CD8-positive, alpha-beta memory T cell (primary cell): Measurements from ENCODE around the gene TSPAN18. TPM values are rescaled to one million over a fixed set of nuclear protein-coding genes. Genes with fewer than 3 reads are reported as not detected.
A peak's percentile ranks its signal among the peaks of the same experiment; 100 is the strongest.

ENCODE experiments used
- CTCF ChIA-PET: fragments of 350-600 bp; sonication (Branson Sonifier 250); formaldehyde crosslinking; loops from one replicate; lab custom pipeline; 2021; ENCODE audit warnings: antibody characterized with exemption; lab: Charles Lee
- POLR2A ChIA-PET: fragments of 350-600 bp; sonication (Branson Sonifier 250); formaldehyde crosslinking; loops from one replicate; lab custom pipeline; 2021; ENCODE audit warnings: antibody characterized with exemption; lab: Charles Lee
- DNase-seq, 5 donors: peaks; one replicate each; pipeline versions ENCODE4 v3.0.0 to v3.0.0-alpha.2; 2020 to 2022; ENCODE audit warnings: mixed read lengths in 1 of 5
- H3K27ac ChIP-seq: one replicate; pipeline ENCODE4 v1.7.0; 2013; ENCODE audit warnings: low read depth, mild to moderate bottlenecking, low read length, moderate library complexity
- H3K27me3 ChIP-seq: 2 replicates; pipeline ENCODE4 v1.7.0; 2013; ENCODE audit warnings: low read length, mild to moderate bottlenecking; ENCODE audit not compliant: insufficient read depth, poor library complexity, severe bottlenecking
- H3K36me3 ChIP-seq: 2 replicates; pipeline ENCODE4 v1.7.0; 2013; ENCODE audit warnings: mild to moderate bottlenecking, low read length, moderate library complexity; ENCODE audit not compliant: insufficient read depth
- H3K4me1 ChIP-seq: 2 replicates; pipeline ENCODE4 v1.7.0; 2013; ENCODE audit warnings: mild to moderate bottlenecking, low read length, moderate library complexity; ENCODE audit not compliant: insufficient read depth
- H3K4me3 ChIP-seq: 2 replicates; pipeline ENCODE4 v1.7.0; 2013; ENCODE audit warnings: mild to moderate bottlenecking, low read length
- H3K9me3 ChIP-seq: 2 replicates; pipeline ENCODE4 v1.7.0; 2013; ENCODE audit warnings: mild to moderate bottlenecking, low read length
- H3K27ac Mint-ChIP-seq, 8 donors: one replicate each; pipeline ENCODE4 v1.8.0; 2020 to 2021; ENCODE audit warnings: mixed read lengths in 8 of 8, mild to moderate bottlenecking in 6 of 8, inconsistent platforms in 3 of 8, moderate library complexity in 3 of 8
- H3K27me3 Mint-ChIP-seq, 2 donors: one replicate each; pipeline ENCODE4 v1.8.0; 2020 to 2021; ENCODE audit warnings: mixed read lengths in 2 of 2, mild to moderate bottlenecking in 1 of 2, moderate library complexity in 1 of 2
- H3K36me3 Mint-ChIP-seq, 3 donors: one replicate each; pipeline ENCODE4 v1.8.0; 2020 to 2021; ENCODE audit warnings: mixed read lengths in 3 of 3, inconsistent platforms in 1 of 3, mild to moderate bottlenecking in 1 of 3
- H3K4me1 Mint-ChIP-seq, 3 donors: one replicate each; pipeline ENCODE4 v1.8.0; 2020 to 2021; ENCODE audit warnings: mixed read lengths in 3 of 3, inconsistent platforms in 1 of 3, mild to moderate bottlenecking in 1 of 3
- H3K4me3 Mint-ChIP-seq, 7 donors: one replicate each; pipeline ENCODE4 v1.8.0; 2020 to 2021; ENCODE audit warnings: mixed read lengths in 7 of 7, mild to moderate bottlenecking in 6 of 7, moderate library complexity in 4 of 7, inconsistent platforms in 2 of 7
- H3K9me3 Mint-ChIP-seq, 5 donors: one replicate each; pipeline ENCODE4 v1.8.0; 2020 to 2022; ENCODE audit warnings: mixed read lengths in 5 of 5, mild to moderate bottlenecking in 3 of 5, moderate library complexity in 2 of 5, inconsistent platforms in 1 of 5
- polyA plus RNA-seq: library from polyadenylated mRNA; unstranded; fragments of 300-500 nt; fragmentation: Illumina TruSeq; gene quantifications from one replicate; pipeline ENCODE4 v1.2.3, GENCODE V29; 2021
- total RNA-seq, 2 experiments: library from RNA; stranded (reverse); gene quantifications; one replicate each; pipeline ENCODE4 v1.2.3, GENCODE V29; 2021

Gene TSPAN18
- total and polyA plus RNA-seq, 3 experiments from 2014 or later: 0.60 to 15.1 (median 1.2) TPM

DNA sequence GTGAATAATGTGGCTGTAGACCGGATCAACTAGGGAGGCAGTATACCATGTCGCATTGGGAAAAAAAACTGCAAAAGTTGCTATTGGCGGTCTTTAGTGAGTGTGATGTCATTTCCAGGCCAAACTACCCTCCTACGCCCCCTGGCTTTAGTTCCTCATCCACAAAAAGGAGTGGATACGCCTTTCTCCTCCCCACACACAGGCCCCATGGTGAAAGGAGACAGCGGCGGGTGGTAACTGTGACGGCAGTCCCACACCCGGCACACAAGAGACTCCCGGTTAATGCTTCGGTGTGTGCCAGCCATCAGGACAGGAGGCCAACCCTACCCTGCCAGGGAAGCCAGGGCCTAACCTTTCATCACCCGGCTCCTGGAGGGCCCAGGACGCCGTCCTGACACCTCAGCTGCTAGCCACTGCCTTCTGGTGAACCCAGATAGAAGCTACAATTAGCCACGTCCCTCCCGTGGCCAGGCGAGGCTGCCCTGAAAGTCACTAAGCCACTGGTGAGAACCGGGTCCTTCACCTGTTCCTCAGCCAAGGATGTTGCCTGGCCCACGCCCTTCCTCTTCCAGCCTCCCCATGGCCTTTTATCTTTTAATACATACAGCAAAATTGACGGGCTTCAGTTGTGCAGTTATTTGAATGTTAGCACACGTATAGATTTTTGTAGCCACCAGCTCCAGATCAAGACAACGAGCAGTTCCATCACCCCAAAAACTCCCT lies 213.1 kb downstream of the TSPAN18 start:
- Histone ChIP-seq H3K36me3 (no peaks in the 10 kb centered on the region), H3K27ac (no peak overlapping the region), H3K27me3 (no peaks in the 10 kb centered on the region), H3K4me1 (peaks cover 9% of the 10 kb centered on the region), H3K4me3 (no peak overlapping the region), H3K9me3 (no peaks in the 10 kb centered on the region)
- ChIA-PET CTCF (interaction anchor here (0.7 to 24.4 kb wide), 6 partner anchors 7 to 392 kb away, joined by 3 to 1027 read pairs (median 30); no protein-coding TSS in a partner anchor), POLR2A (no interaction called here)
- no peak overlapping the region for H3K4me3 Mint-ChIP-seq
- H3K36me3 Mint-ChIP-seq: peaks cover 0 to 8% (median 5%) of the 10 kb centered on the region in 3 donors
- no peak for DNase-seq
- no peaks in the 10 kb centered on the region for H3K9me3 Mint-ChIP-seq
- H3K4me1 Mint-ChIP-seq: peaks cover 24 to 48% (median 35%) of the 10 kb centered on the region in 3 donors
- H3K27ac Mint-ChIP-seq: peak overlapping the region in 4 of 8 donors; percentile 21 to 78 (median 47)
- no peaks in the 10 kb centered on the region for H3K27me3 Mint-ChIP-seq

DNA sequence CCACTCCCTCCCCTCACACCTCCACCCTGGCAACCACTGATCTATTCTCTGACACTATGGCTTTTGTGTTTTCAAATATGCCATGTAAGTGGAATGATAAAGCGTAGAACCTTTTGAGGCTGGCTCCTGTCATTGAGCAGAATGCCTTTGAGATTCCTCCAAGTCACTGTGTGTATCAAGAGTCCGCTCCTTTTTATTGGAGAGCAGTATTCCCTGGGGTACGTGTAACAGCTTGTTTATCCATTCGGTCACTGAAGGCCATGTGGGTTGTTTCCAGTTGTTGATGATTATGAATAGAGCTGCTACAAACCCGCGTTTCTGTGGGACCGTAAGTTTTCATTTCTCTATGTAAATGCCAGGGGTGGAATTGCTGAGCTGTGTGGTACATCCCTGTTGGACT lies 213.6 kb downstream of the TSPAN18 start:
- ChIA-PET POLR2A (no interaction called here), CTCF (interaction anchor here (0.7 to 24.4 kb wide), 6 partner anchors 13 to 391 kb away, joined by 3 to 1027 read pairs (median 4); no protein-coding TSS in a partner anchor)
- no peak overlapping the region for H3K4me3 Mint-ChIP-seq

DNA sequence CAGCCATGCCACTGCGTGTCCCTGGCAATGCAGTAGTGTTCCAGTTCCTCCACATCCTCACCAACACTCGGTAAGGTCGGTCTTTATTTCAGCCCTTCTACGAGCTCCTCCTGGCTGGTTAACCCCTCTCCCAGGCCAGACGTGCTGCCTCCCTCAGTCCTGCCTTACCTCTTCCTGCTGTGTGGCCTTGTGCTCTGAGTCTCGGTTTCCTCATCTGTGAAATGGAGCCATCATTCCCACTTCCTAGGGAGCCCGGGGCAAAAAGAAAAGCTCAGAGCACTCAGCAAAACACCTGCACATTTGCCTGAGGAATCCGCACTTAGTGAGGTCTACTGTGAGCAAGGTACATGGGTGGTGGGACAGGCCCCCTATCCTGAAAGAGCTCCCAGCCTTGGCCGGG lies 214.1 kb downstream of the TSPAN18 start:
- POLR2A ChIA-PET: no interaction called here
- H3K36me3 Mint-ChIP-seq: peaks cover 0 to 7% (median 2%) of the 10 kb centered on the region in 3 donors

More for the DNA sequence above, 213.6 kb downstream of the TSPAN18 start:
- Histone ChIP-seq H3K27me3 (no peaks in the 10 kb centered on the region), H3K4me3 (no peak overlapping the region), H3K36me3 (no peaks in the 10 kb centered on the region), H3K9me3 (no peaks in the 10 kb centered on the region), H3K4me1 (peaks cover 9% of the 10 kb centered on the region), H3K27ac (no peak overlapping the region)
- peaks cover 0 to 7% (median 5%) of the 10 kb centered on the region in 3 donors for H3K36me3 Mint-ChIP-seq
- no peaks in the 10 kb centered on the region for H3K9me3 Mint-ChIP-seq
- H3K27ac Mint-ChIP-seq: peak overlapping the region in 3 of 8 donors; percentile 28 to 78 (median 66)
- H3K27me3 Mint-ChIP-seq: no peaks in the 10 kb centered on the region
- DNase-seq: no peak
- peaks cover 24 to 53% (median 35%) of the 10 kb centered on the region in 3 donors for H3K4me1 Mint-ChIP-seq

DNA sequence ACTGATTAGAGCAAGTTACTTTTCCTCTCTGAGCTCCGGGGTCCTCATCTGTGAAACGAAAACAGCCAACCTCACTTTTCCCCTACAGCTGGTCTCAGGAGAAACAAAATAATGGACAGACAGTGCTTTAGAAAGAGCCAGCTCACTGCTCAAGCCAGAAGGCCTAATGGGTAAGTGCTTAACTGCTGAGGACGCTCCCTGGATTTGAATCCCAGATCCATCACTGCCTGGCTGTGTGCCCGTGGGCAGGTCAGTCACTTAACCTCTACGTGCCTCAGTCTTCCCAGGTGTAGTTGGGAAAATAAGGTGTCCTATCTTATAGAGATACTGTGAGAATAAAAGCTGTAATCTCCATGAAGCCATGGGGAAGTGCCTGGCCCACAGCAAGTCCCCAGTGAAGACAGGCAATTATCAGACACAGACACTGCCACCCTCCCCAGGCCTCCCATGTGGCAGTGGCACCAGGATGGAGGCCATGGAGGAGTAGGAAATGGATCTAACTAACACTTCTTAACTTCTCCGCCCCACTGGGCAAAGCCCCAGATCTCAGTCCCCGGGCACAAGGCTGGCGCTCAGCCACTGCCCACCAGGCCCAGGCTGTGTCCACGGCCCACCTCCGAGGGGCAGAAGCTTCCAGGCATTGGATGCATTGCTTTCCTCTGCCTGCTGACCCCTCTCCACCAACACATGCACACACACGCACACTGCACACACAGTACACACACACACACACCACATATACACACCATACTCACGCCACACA lies 214.7 kb downstream of the TSPAN18 start:
- H3K4me1 Mint-ChIP-seq: peaks cover 24 to 55% (median 32%) of the 10 kb centered on the region in 3 donors
- H3K4me3 ChIP-seq: no peak overlapping the region
- H3K27ac ChIP-seq: no peak overlapping the region
- H3K36me3 Mint-ChIP-seq: peaks cover 0 to 8% (median 2%) of the 10 kb centered on the region in 3 donors
- no peaks in the 10 kb centered on the region for H3K9me3 Mint-ChIP-seq
- no peaks in the 10 kb centered on the region for H3K9me3 ChIP-seq
- ChIA-PET CTCF (interaction anchor here (1.0 to 24.4 kb wide), 3 partner anchors 14 to 162 kb away, joined by 3 to 1027 read pairs (median 95); no protein-coding TSS in a partner anchor), POLR2A (no interaction called here)
- peaks cover 9% of the 10 kb centered on the region for H3K4me1 ChIP-seq
- H3K4me3 Mint-ChIP-seq: no peak overlapping the region
- no peaks in the 10 kb centered on the region for H3K27me3 Mint-ChIP-seq
- no peaks in the 10 kb centered on the region for H3K27me3 ChIP-seq
- no peak for DNase-seq
- H3K36me3 ChIP-seq: no peaks in the 10 kb centered on the region
- peak overlapping the region in 5 of 8 donors; percentile 6 to 86 (median 63) for H3K27ac Mint-ChIP-seq

More for the DNA sequence above, 214.1 kb downstream of the TSPAN18 start:
- peaks cover 24 to 53% (median 35%) of the 10 kb centered on the region in 3 donors for H3K4me1 Mint-ChIP-seq
- H3K27ac ChIP-seq: no peak overlapping the region
- no peaks in the 10 kb centered on the region for H3K27me3 ChIP-seq
- H3K4me1 ChIP-seq: peaks cover 9% of the 10 kb centered on the region
- DNase-seq: no peak
- H3K27ac Mint-ChIP-seq: peak overlapping the region in 3 of 8 donors; percentile 6 to 51 (median 17)
- CTCF ChIA-PET: interaction anchor here (1.0 to 24.4 kb wide), 4 partner anchors 14 to 391 kb away, joined by 3 to 1027 read pairs (median 49); no protein-coding TSS in a partner anchor
- no peaks in the 10 kb centered on the region for H3K36me3 ChIP-seq
- H3K4me3 ChIP-seq: no peak overlapping the region
- no peak overlapping the region for H3K4me3 Mint-ChIP-seq
- no peaks in the 10 kb centered on the region for H3K27me3 Mint-ChIP-seq
- H3K9me3 ChIP-seq: no peaks in the 10 kb centered on the region
- H3K9me3 Mint-ChIP-seq: no peaks in the 10 kb centered on the region

DNA sequence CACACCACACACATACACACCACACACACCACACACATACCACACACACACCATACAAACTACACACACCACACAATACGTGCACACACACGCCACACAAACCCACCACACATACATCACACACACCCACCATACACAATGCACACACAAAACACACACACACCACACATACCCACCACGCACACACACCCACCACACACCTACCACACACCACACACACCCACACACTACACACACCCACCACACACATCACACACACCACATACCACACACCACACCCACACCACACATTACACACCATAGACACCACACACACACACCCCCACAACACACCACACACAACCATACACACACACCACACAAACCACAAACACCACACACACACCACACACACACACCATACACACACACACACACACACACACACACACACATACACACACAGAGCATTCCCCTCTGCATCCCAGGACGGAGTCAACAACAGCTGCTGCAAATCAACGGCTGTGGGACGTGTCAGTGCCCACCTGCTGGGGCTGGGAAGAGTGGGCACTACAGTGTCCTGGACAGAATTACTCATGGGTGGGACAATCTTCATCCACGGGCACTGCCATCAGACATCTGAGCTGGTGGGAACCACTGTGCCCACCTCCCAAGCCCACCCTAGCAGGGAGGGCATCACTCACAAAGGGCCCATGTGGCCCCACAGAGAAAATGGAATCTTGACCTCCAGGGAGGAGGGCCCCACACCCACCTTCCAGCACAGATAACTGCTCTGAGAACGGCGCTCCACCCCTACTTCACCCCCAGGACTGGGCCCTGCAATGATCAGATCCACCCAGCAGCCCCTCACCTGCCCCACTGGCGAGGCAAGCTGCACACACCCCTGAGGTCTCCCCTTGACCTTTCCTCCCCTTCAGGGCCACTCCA lies 215.5 kb downstream of the TSPAN18 start:
- H3K27ac ChIP-seq: no peak overlapping the region
- POLR2A ChIA-PET: no interaction called here
- H3K36me3 ChIP-seq: no peaks in the 10 kb centered on the region
- Mint-ChIP-seq H3K4me1 (peaks cover 25 to 53% (median 35%) of the 10 kb centered on the region in 3 donors), H3K27me3 (no peaks in the 10 kb centered on the region), H3K36me3 (peaks cover 0 to 8% (median 2%) of the 10 kb centered on the region in 3 donors), H3K27ac (peak overlapping the region; percentile 43 to 86 (median 62)), H3K9me3 (no peaks in the 10 kb centered on the region), H3K4me3 (no peak overlapping the region)
- no peaks in the 10 kb centered on the region for H3K9me3 ChIP-seq
- no peaks in the 10 kb centered on the region for H3K27me3 ChIP-seq
- CTCF ChIA-PET: interaction anchor here (8.9 to 24.4 kb wide), 2 partner anchors 15 to 161 kb away, joined by 95 to 1027 read pairs; no protein-coding TSS in a partner anchor
- peaks cover 9% of the 10 kb centered on the region for H3K4me1 ChIP-seq
- no peak for DNase-seq
- H3K4me3 ChIP-seq: no peak overlapping the region

DNA sequence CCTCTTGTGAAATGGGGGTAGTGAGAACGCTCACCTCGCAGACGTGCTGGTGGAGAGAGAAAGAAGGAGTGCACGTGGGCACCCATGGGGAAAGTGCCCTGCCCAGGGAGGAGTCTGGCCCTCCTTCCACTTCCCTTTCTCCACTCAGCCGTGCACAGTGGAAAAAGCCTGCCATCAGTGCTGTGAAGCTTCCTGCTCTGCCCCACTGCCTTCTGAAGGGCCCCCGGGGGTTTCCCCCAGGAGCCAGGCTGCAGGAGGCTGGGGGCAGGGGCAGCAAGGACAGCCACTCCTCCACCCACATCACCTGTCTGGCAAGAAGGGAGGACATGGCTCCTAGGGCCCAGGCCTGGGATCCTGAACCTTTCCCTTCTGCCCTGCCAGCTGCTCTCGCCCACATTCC lies 216.4 kb downstream of the TSPAN18 start:
- no peak overlapping the region for H3K27ac ChIP-seq
- ChIA-PET POLR2A (no interaction called here), CTCF (interaction anchor here (8.9 to 24.4 kb wide), 2 partner anchors 16 to 161 kb away, joined by 95 to 1027 read pairs; no protein-coding TSS in a partner anchor)
- H3K4me3 Mint-ChIP-seq: no peak overlapping the region
- peaks cover 9% of the 10 kb centered on the region for H3K4me1 ChIP-seq
- no peaks in the 10 kb centered on the region for H3K9me3 Mint-ChIP-seq
- H3K36me3 ChIP-seq: no peaks in the 10 kb centered on the region
- H3K27me3 ChIP-seq: no peaks in the 10 kb centered on the region
- peaks cover 25 to 60% (median 43%) of the 10 kb centered on the region in 3 donors for H3K4me1 Mint-ChIP-seq
- peak overlapping the region in 3 of 8 donors; percentile 5 to 56 (median 51) for H3K27ac Mint-ChIP-seq
- H3K36me3 Mint-ChIP-seq: peaks cover 0 to 8% (median 2%) of the 10 kb centered on the region in 3 donors
- no peak overlapping the region for H3K4me3 ChIP-seq
- DNase-seq: no peak
- no peaks in the 10 kb centered on the region for H3K9me3 ChIP-seq
- no peaks in the 10 kb centered on the region for H3K27me3 Mint-ChIP-seq

DNA sequence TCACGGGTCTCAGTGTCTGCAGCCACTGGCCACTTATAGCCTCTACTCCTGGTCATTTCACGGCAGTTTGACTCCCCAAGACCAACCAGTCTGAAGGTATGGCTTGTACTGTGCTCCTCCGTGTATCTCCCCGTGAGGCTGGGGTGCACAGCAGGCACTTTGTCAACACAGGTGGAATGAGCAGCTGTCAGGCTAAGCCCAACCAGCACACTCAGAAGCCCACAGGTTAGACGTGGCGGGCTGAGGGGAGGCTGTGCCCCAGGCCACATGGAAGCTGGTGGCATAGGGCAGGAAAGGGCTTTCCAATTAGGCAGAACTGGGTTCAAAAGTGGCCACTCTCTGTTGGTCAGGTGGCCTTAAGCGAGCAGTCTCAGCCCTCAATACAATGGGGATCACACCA lies 216.9 kb downstream of the TSPAN18 start:
- Mint-ChIP-seq H3K4me1 (peaks cover 25 to 66% (median 49%) of the 10 kb centered on the region in 3 donors), H3K27ac (peak overlapping the region in 2 of 8 donors; percentile 56 to 90), H3K36me3 (peaks cover 0 to 8% (median 2%) of the 10 kb centered on the region in 3 donors), H3K27me3 (peaks cover 0 to 1% of the 10 kb centered on the region in 2 donors), H3K9me3 (no peaks in the 10 kb centered on the region), H3K4me3 (peak overlapping the region in 1 of 7 donors; percentile 6)
- ChIA-PET POLR2A (no interaction called here), CTCF (interaction anchor here (8.9 to 24.4 kb wide), 2 partner anchors 16 to 160 kb away, joined by 95 to 1027 read pairs; no protein-coding TSS in a partner anchor)
- Histone ChIP-seq H3K4me3 (no peak overlapping the region), H3K27me3 (no peaks in the 10 kb centered on the region), H3K27ac (no peak overlapping the region), H3K36me3 (no peaks in the 10 kb centered on the region), H3K9me3 (no peaks in the 10 kb centered on the region), H3K4me1 (peaks cover 9% of the 10 kb centered on the region)
- no peak for DNase-seq
